Psoas muscle (tissue), 8 donors: Measurements from ENCODE around the gene CCDC92B. TPM values are rescaled to one million over a fixed set of nuclear protein-coding genes. Genes with fewer than 3 reads are reported as not detected.

Experiments used
- ATAC-seq, 4 donors: fragments of 200-7000 bp; cut with Tn5 transposase; one replicate each; pipeline ENCODE4 v1.9.1; 2020; ENCODE audit warnings: moderate library complexity in 3 of 4, mild to moderate bottlenecking in 2 of 4
- DNase-seq, 2 donors: peaks; one replicate each; pipeline ENCODE4 v3.0.0-alpha.2; 2020
- H3K27ac ChIP-seq: fragments of 200-600 bp; one replicate; pipeline ENCODE4 v1.8.0; 2022
- H3K27me3 ChIP-seq, 3 donors: fragments of 200-600 bp in 1 of 3; one replicate each; pipeline versions ENCODE4 v1.6.1 to v1.8.0; 2013 to 2022; ENCODE audit warnings: low read length in 2 of 3, mild to moderate bottlenecking in 2 of 3, moderate library complexity in 1 of 3; ENCODE audit not compliant: insufficient read depth in 3 of 3
- H3K36me3 ChIP-seq, 2 donors: fragments of 200-600 bp in 1 of 2; one replicate each; pipeline versions ENCODE4 v1.6.1 to v1.8.0; 2013 to 2022; ENCODE audit warnings: low read depth in 1 of 2, mild to moderate bottlenecking in 1 of 2, moderate library complexity in 1 of 2; ENCODE audit not compliant: insufficient read depth in 1 of 2
- H3K4me1 ChIP-seq: fragments of 200-600 bp; one replicate; pipeline ENCODE4 v1.8.0; 2022
- H3K4me3 ChIP-seq: fragments of 200-600 bp; one replicate; pipeline ENCODE4 v1.8.0; 2022; ENCODE audit warnings: mild to moderate bottlenecking
- H3K9me3 ChIP-seq: fragments of 200-600 bp; one replicate; pipeline ENCODE4 v1.8.0; 2022
- WGBS, 3 donors: extraction: QIAGEN DNeasy Blood & Tissue Kit; methylation state at CpG; one replicate each; pipeline versions ENCODE4 v1.1.6 to v1.1.7; 2013; 5-methylcytosine and 5-hydroxymethylcytosine counted together
- intact Hi-C, 2 donors: fragments of 100-400 bp; cut with DNase I; formaldehyde crosslinking; loops; one replicate each; pipeline versions ENCODE4 v1.11.0 to v1.14.2; 2022
- long read RNA-seq, 2 donors: library from polyadenylated mRNA; unstranded; transcript quantifications; one replicate each; pipeline ENCODE4 v2.0.0, GENCODE V29; 2021
- polyA plus RNA-seq, 3 donors: library from polyadenylated mRNA; stranded (reverse); fragments of 200-250 nt; gene quantifications; one replicate each; pipeline ENCODE4 v1.2.3, GENCODE V29; 2013
- total RNA-seq, 4 donors: library from RNA; stranded (reverse); fragmentation: NEBNext Ultra II Directional in 2 of 4; extraction: Animal tissue kit (Norgen Biotek cat#: 25700) in 2 of 4; gene quantifications; one replicate each; pipeline versions ENCODE4 v1.2.1 to v1.2.4, GENCODE V29; 2021 to 2023
- TF ChIP-seq, protein P1 (sequence below): fragments of 200-600 bp; IDR thresholded peaks from one replicate; pipeline ENCODE4 v1.8.0; 2022; ENCODE audit warnings: antibody characterized with exemption
- donor health status: healthy with polysubstance abuse.
- donor health status: DM: no; HTN: no; CAD: no; lungs with moderate emphysema.
- donor health status: Bipolar disorder and iron deficiency.
- donor health status: healthy.
- donor health status: DM: yes; HTN: yes; CAD: no.
- donor health status: DM: no; HTN: no; CAD: no.
- donor health status: DM: no; HTN: no; CAD: no.
- donor health status: DM: yes; HTN: yes; CAD: no.

The CCDC92B gene
- under 1 TPM in 1 of 4 donors, not detected in 3; 0.23 TPM for total RNA-seq
- polyA plus RNA-seq = under 1 TPM; 0.01 to 0.09 (median 0.04) TPM
- long read RNA-seq, donor 1 = 0 reads
- long read RNA-seq, donor 2 = 0 reads

GRCh38 chr17:2749058-2749783, at the start of gene CCDC92B:
Gene CCDC92B, minus strand, starts transcription at chr17:2749652. Its CDS starts 14,507 bp downstream, at chr17:2735145.
- intact Hi-C loops = no loop called here
- H3K27ac ChIP-seq = no peak within 1 kb of the TSS
- peaks cover 0 to 64% (median 6%) of the 10 kb centered on the region in 3 donors for H3K27me3 ChIP-seq
- DNase-seq = no peak
- no peaks in the 10 kb centered on the region for H3K36me3 ChIP-seq
- 3 to 5% (median 4%) methylated on average over 8 to 72 of the region's 76 CpGs for WGBS, 3 donors
- TF ChIP-seq, protein P1, sequence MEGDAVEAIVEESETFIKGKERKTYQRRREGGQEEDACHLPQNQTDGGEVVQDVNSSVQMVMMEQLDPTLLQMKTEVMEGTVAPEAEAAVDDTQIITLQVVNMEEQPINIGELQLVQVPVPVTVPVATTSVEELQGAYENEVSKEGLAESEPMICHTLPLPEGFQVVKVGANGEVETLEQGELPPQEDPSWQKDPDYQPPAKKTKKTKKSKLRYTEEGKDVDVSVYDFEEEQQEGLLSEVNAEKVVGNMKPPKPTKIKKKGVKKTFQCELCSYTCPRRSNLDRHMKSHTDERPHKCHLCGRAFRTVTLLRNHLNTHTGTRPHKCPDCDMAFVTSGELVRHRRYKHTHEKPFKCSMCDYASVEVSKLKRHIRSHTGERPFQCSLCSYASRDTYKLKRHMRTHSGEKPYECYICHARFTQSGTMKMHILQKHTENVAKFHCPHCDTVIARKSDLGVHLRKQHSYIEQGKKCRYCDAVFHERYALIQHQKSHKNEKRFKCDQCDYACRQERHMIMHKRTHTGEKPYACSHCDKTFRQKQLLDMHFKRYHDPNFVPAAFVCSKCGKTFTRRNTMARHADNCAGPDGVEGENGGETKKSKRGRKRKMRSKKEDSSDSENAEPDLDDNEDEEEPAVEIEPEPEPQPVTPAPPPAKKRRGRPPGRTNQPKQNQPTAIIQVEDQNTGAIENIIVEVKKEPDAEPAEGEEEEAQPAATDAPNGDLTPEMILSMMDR = no peak
- no peak for ATAC-seq
- H3K9me3 ChIP-seq = no peaks in the 10 kb centered on the region
- H3K4me1 ChIP-seq = no peaks in the 10 kb centered on the region
- no peak within 1 kb of the TSS for H3K4me3 ChIP-seq

- ATAC-seq = no peak
- Histone ChIP-seq H3K9me3 (no peaks in the 10 kb centered on the region), H3K4me3 (no peak overlapping the region), H3K36me3 (no peaks in the 10 kb centered on the region), H3K4me1 (no peaks in the 10 kb centered on the region), H3K27ac (no peak overlapping the region), H3K27me3 (peaks cover 0 to 39% (median 8%) of the 10 kb centered on the region in 3 donors)
- intact Hi-C loops = no loop called here
- DNase-seq = no peak
- 39 to 46% (median 40%) methylated on average over 11 of the region's 11 CpGs for WGBS, 3 donors
- TF ChIP-seq, protein P1 = no peak
These were observed 49.2 kb upstream of the CCDC92B start for GRCh38 chr17:2798678-2799077.

DNA sequence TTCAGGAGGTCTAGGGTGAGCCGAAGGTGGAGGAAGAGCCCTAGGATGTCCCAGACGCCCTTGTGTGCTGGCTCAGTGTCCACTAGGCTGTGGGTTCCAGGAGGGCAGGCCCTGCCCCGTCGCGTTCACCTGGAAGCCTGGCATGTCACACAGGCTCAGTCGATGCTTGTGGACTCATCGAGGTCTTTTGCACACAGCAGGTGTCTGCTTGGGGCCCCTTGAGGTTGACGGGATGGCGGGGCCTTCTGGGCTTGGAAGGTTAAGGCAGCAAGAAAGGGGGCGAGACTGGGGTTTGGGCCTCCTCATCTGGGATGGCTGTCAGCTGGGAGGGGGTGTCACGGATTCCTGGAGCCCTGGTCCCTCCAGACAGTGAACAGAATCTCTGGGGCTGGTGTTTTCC, 48.7 kb upstream of the CCDC92B start:
- intact Hi-C loops = no loop called here
- Histone ChIP-seq H3K27ac (no peak overlapping the region), H3K4me1 (no peaks in the 10 kb centered on the region), H3K27me3 (peaks cover 0 to 39% (median 8%) of the 10 kb centered on the region in 3 donors), H3K4me3 (no peak overlapping the region), H3K9me3 (no peaks in the 10 kb centered on the region), H3K36me3 (no peaks in the 10 kb centered on the region)
- DNase-seq = no peak
- TF ChIP-seq, protein P1 = no peak
- WGBS, 3 donors = 74 to 82% (median 76%) methylated on average over 10 to 11 of the region's 11 CpGs
- ATAC-seq = no peak

GRCh38 chr17:2797637-2798036, 48.2 kb upstream of the CCDC92B start:
- H3K4me3 ChIP-seq = no peak overlapping the region
- WGBS, 3 donors = 26 to 47% (median 42%) methylated on average over 11 of the region's 11 CpGs

More at GRCh38 chr17:2797637-2798036, 48.2 kb upstream of the CCDC92B start:
- H3K36me3 ChIP-seq = no peaks in the 10 kb centered on the region
- no peak for DNase-seq
- no peaks in the 10 kb centered on the region for H3K9me3 ChIP-seq
- peaks cover 0 to 39% (median 8%) of the 10 kb centered on the region in 3 donors for H3K27me3 ChIP-seq
- no peak overlapping the region for H3K27ac ChIP-seq
- intact Hi-C loops = no loop called here
- TF ChIP-seq, protein P1 = no peak
- ATAC-seq = no peak
- no peaks in the 10 kb centered on the region for H3K4me1 ChIP-seq
